H9 (cell line): ENCODE data around the gene UMAD1. TPM values are rescaled to one million over a fixed set of nuclear protein-coding genes. Genes with fewer than 3 reads are reported as not detected.

Source experiments
- DNase-seq: peaks from one replicate; pipeline ENCODE4 v3.0.0-alpha.2; 2017
- H2AFZ ChIP-seq: one replicate; pipeline ENCODE4 v1.6.1; 2013; ENCODE audit warnings: mild to moderate bottlenecking, low read length, control low read depth, moderate library complexity
- H2AK5ac ChIP-seq: 2 replicates; pipeline ENCODE4 v1.6.1; 2013; ENCODE audit warnings: low read length, control low read depth, mixed read lengths; ENCODE audit not compliant: insufficient read length
- H2BK120ac ChIP-seq: one replicate; pipeline ENCODE4 v1.6.1; 2013; ENCODE audit warnings: low read depth, mild to moderate bottlenecking, low read length, control low read depth, inconsistent platforms; ENCODE audit not compliant: poor library complexity, severe bottlenecking
- H2BK12ac ChIP-seq: 2 replicates; pipeline ENCODE4 v1.6.1; 2013; ENCODE audit warnings: low read length, control low read depth, mixed read lengths, low read depth; ENCODE audit not compliant: insufficient read length
- H2BK15ac ChIP-seq: 2 replicates; pipeline ENCODE4 v1.6.1; 2013; ENCODE audit warnings: low read depth, low read length, control low read depth
- H2BK20ac ChIP-seq: one replicate; pipeline ENCODE4 v1.6.1; 2013; ENCODE audit warnings: low read depth, mild to moderate bottlenecking, low read length, control low read depth, inconsistent platforms; ENCODE audit not compliant: poor library complexity, severe bottlenecking
- H2BK5ac ChIP-seq: 2 replicates; pipeline ENCODE4 v1.6.1; 2013; ENCODE audit warnings: low read length, control low read depth, mixed read lengths; ENCODE audit not compliant: insufficient read length
- H3K14ac ChIP-seq: 2 replicates; pipeline ENCODE4 v1.6.1; 2013; ENCODE audit warnings: low read length, control low read depth; ENCODE audit not compliant: insufficient read depth
- H3K18ac ChIP-seq: 2 replicates; pipeline ENCODE4 v1.6.1; 2013; ENCODE audit warnings: low read depth, mild to moderate bottlenecking, mixed read lengths, low read length, control low read depth; ENCODE audit not compliant: insufficient read length
- H3K23ac ChIP-seq: 2 replicates; pipeline ENCODE4 v1.6.1; 2013; ENCODE audit warnings: low read length, control low read depth, mixed read lengths, low read depth; ENCODE audit not compliant: insufficient read length
- H3K23me2 ChIP-seq: 2 replicates; pipeline ENCODE4 v1.6.1; 2013; ENCODE audit warnings: low read depth, mild to moderate bottlenecking, mixed read lengths, low read length, control low read depth; ENCODE audit not compliant: insufficient read length, poor library complexity, severe bottlenecking
- H3K27ac ChIP-seq: 2 replicates; pipeline ENCODE4 v1.5.1; 2013; ENCODE audit warnings: low read length, control low read depth, mixed read lengths, low read depth; ENCODE audit not compliant: insufficient read length
- H3K27me3 ChIP-seq: 2 replicates; pipeline ENCODE4 v1.6.1; 2013; ENCODE audit warnings: low read length, control low read depth, inconsistent platforms; ENCODE audit not compliant: insufficient read depth
- H3K4ac ChIP-seq: 2 replicates; pipeline ENCODE4 v1.6.1; 2013; ENCODE audit warnings: low read depth, mild to moderate bottlenecking, control low read depth, inconsistent platforms, low read length, moderate library complexity
- H3K4me1 ChIP-seq: 2 replicates; pipeline ENCODE4 v1.6.1; 2013; ENCODE audit warnings: low read length, control low read depth, inconsistent platforms; ENCODE audit not compliant: insufficient read depth
- H3K4me2 ChIP-seq: 2 replicates; pipeline ENCODE4 v1.6.1; 2013; ENCODE audit warnings: low read length, control low read depth, mixed read lengths; ENCODE audit not compliant: insufficient read length, insufficient read depth
- H3K56ac ChIP-seq: 2 replicates; pipeline ENCODE4 v1.6.1; 2013; ENCODE audit warnings: low read depth, mild to moderate bottlenecking, mixed read lengths, low read length, control low read depth; ENCODE audit not compliant: insufficient read length
- H3K79me1 ChIP-seq: 2 replicates; pipeline ENCODE4 v1.6.1; 2013; ENCODE audit warnings: low read depth, mild to moderate bottlenecking, moderate library complexity, low read length, control low read depth, inconsistent platforms; ENCODE audit not compliant: insufficient read depth, poor library complexity, severe bottlenecking
- H3K79me2 ChIP-seq: 2 replicates; pipeline ENCODE4 v1.6.1; 2013; ENCODE audit warnings: low read length, control low read depth, inconsistent platforms; ENCODE audit not compliant: insufficient read depth
- H3K9ac ChIP-seq: 2 replicates; pipeline ENCODE4 v1.6.1; 2013; ENCODE audit warnings: low read length, control low read depth, mixed read lengths; ENCODE audit not compliant: insufficient read length; ENCODE audit errors: extremely low read depth
- H3K9me3 ChIP-seq: one replicate; pipeline ENCODE4 v1.6.1; 2013; ENCODE audit warnings: low read depth, low read length, inconsistent platforms; ENCODE audit not compliant: control insufficient read depth
- H3T11ph ChIP-seq: one replicate; pipeline ENCODE4 v1.6.1; 2013; ENCODE audit warnings: mild to moderate bottlenecking, low read length, control low read depth, inconsistent platforms
- H4K20me1 ChIP-seq: one replicate; pipeline ENCODE4 v1.6.1; 2013; ENCODE audit not compliant: control insufficient read depth, insufficient read length, insufficient read depth
- H4K5ac ChIP-seq: 2 replicates; pipeline ENCODE4 v1.6.1; 2013; ENCODE audit warnings: low read depth, mild to moderate bottlenecking, mixed read lengths, low read length, control low read depth; ENCODE audit not compliant: insufficient read length
- H4K8ac ChIP-seq: replicated peaks from 2 replicates; pipeline ENCODE4 v1.6.1; 2013; ENCODE audit warnings: low read length, control low read depth, mixed read lengths, low read depth; ENCODE audit not compliant: insufficient read length
- H4K91ac ChIP-seq: 2 replicates; pipeline ENCODE4 v1.6.1; 2013; ENCODE audit warnings: low read depth, mild to moderate bottlenecking, moderate library complexity, mixed read lengths, low read length, control low read depth; ENCODE audit not compliant: insufficient read length
- H3K27ac Mint-ChIP-seq, 3 experiments: 2 replicates in 2 of 3; 3 replicates in 1 of 3; pipeline ENCODE4 v1.8.0; 2020 to 2021; ENCODE audit warnings: mixed read lengths in 3 of 3, mild to moderate bottlenecking in 1 of 3, moderate library complexity in 1 of 3
- H3K27me3 Mint-ChIP-seq: 2 replicates; pipeline ENCODE4 v1.8.0; 2021; ENCODE audit warnings: low read depth, mild to moderate bottlenecking, moderate library complexity, mixed read lengths
- H3K36me3 Mint-ChIP-seq, 3 experiments: 2 replicates in 2 of 3; 3 replicates in 1 of 3; pipeline ENCODE4 v1.8.0; 2020 to 2021; ENCODE audit warnings: low read depth in 3 of 3, mixed read lengths in 3 of 3; ENCODE audit not compliant: insufficient read depth in 1 of 3
- H3K4me1 Mint-ChIP-seq, 2 experiments: 2 replicates each; pipeline ENCODE4 v1.8.0; 2020; ENCODE audit warnings: mixed read lengths in 2 of 2
- H3K4me3 Mint-ChIP-seq, 2 experiments: 2 replicates in 1 of 2; 3 replicates in 1 of 2; pipeline ENCODE4 v1.8.0; 2020 to 2021; ENCODE audit warnings: mild to moderate bottlenecking in 2 of 2, mixed read lengths in 2 of 2, moderate library complexity in 1 of 2
- H3K9me3 Mint-ChIP-seq, 2 experiments: 2 replicates in 1 of 2; 3 replicates in 1 of 2; pipeline ENCODE4 v1.8.0; 2020; ENCODE audit warnings: mild to moderate bottlenecking in 2 of 2, mixed read lengths in 2 of 2, moderate library complexity in 1 of 2
- WGBS: extraction: QIAGEN DNeasy Blood & Tissue Kit; methylation state at CpG from one replicate; pipeline ENCODE4 v1.1.7; 2013; ENCODE audit warnings: missing lambda C conversion rate, low lambda C conversion rate, mixed read lengths; ENCODE audit not compliant: insufficient read length; ENCODE audit errors: extremely low coverage; 5-methylcytosine and 5-hydroxymethylcytosine counted together
- total RNA-seq: library from RNA; stranded (reverse); gene quantifications from 2 replicates; pipeline ENCODE4 v1.2.1, GENCODE V29; 2021
- TF ChIP-seq, protein P1 (sequence below): fragments of 200-600 bp; sonication (generic); conservative IDR thresholded peaks from 3 replicates; pipeline ENCODE4 v1.8.0; 2021; ENCODE audit warnings: antibody characterized with exemption, mild to moderate bottlenecking

The UMAD1 gene
- total RNA-seq, 1 experiment from 2014 or later, result 8.9 TPM

DNA sequence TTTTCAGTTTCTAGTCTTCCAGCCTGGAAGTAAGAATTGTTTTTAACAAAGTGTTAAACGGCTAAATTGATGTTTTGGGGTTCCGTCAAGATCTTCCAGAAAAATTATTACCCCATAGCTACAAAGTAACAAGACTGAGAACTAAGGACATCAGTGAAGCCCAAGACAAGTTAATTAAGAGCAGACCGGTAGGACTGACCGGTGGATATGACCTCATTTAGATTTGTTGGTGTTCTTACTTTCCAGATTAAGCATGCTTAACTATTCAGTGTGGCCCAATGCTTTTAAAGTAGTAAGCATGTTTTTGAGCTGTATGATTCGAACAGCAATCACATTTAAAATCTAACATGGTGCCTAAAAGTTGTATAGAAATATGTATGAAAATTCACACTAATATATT is 151.0 kb downstream of the UMAD1 start:
- no peaks in the 10 kb centered on the region for H3K27me3 ChIP-seq
- H3K4ac ChIP-seq, result no peak overlapping the region
- no peak overlapping the region for H2BK15ac ChIP-seq
- H4K20me1 ChIP-seq, result no peaks in the 10 kb centered on the region
- Mint-ChIP-seq H3K27me3 (no peaks in the 10 kb centered on the region), H3K4me1 (peaks cover 41 to 49% of the 10 kb centered on the region in 2 experiments), H3K27ac (no peak overlapping the region; a peak in 1 of 7 replicates), H3K36me3 (peaks cover 5 to 9% (median 5%) of the 10 kb centered on the region in 3 experiments; a peak in 6 of 7 replicates), H3K9me3 (peaks cover 3 to 5% of the 10 kb centered on the region in 2 experiments; a peak in 4 of 5 replicates), H3K4me3 (no peak overlapping the region)
- no peak overlapping the region for H3K9ac ChIP-seq
- no peak overlapping the region for H2BK20ac ChIP-seq
- H3K4me2 ChIP-seq, result no peak overlapping the region
- H3K79me1 ChIP-seq, result no peaks in the 10 kb centered on the region
- H3K9me3 ChIP-seq, result no peaks in the 10 kb centered on the region
- H3K27ac ChIP-seq, result no peak overlapping the region
- no peak overlapping the region for H4K5ac ChIP-seq
- no peaks in the 10 kb centered on the region for H3K79me2 ChIP-seq
- no peaks in the 10 kb centered on the region for H3K23me2 ChIP-seq
- H2AK5ac ChIP-seq, result no peak overlapping the region
- DNase-seq, result no peak
- peaks cover 9% of the 10 kb centered on the region; the same call in 1 of the 2 replicates for H3K4me1 ChIP-seq
- no peak overlapping the region for H3K56ac ChIP-seq
- no peak overlapping the region for H3K18ac ChIP-seq
- H2BK120ac ChIP-seq, result no peak overlapping the region
- no peak overlapping the region for H4K8ac ChIP-seq
- WGBS, result no CpG with 5 or more reads among the region's 5 CpGs
- H3K23ac ChIP-seq, result no peak overlapping the region
- H2BK5ac ChIP-seq, result no peak overlapping the region
- no peak overlapping the region for H2AFZ ChIP-seq
- TF ChIP-seq, protein P1, sequence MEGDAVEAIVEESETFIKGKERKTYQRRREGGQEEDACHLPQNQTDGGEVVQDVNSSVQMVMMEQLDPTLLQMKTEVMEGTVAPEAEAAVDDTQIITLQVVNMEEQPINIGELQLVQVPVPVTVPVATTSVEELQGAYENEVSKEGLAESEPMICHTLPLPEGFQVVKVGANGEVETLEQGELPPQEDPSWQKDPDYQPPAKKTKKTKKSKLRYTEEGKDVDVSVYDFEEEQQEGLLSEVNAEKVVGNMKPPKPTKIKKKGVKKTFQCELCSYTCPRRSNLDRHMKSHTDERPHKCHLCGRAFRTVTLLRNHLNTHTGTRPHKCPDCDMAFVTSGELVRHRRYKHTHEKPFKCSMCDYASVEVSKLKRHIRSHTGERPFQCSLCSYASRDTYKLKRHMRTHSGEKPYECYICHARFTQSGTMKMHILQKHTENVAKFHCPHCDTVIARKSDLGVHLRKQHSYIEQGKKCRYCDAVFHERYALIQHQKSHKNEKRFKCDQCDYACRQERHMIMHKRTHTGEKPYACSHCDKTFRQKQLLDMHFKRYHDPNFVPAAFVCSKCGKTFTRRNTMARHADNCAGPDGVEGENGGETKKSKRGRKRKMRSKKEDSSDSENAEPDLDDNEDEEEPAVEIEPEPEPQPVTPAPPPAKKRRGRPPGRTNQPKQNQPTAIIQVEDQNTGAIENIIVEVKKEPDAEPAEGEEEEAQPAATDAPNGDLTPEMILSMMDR, result no peak
- H3T11ph ChIP-seq, result no peak overlapping the region
- H2BK12ac ChIP-seq, result no peak overlapping the region
- H4K91ac ChIP-seq, result no peak overlapping the region
- no peak overlapping the region for H3K14ac ChIP-seq
